HepG2 (cell line): ENCODE data around the gene ZDHHC15.
"Not testable (repeated sequence)": the region's sequence is repeated elsewhere in the genome, so short reads cannot be mapped to it uniquely, and the experiment has no call there.

Experiments
- FOSL1 ChIP-seq: sonication (generic); formaldehyde crosslinking; IDR thresholded peaks from 2 replicates; pipeline ENCODE4 v1.9.0; 2021; ENCODE audit warnings: missing genetic modification reagents, borderline replicate concordance
- GABPA ChIP-seq, 2 experiments: IDR thresholded peaks; 2 replicates each; pipeline ENCODE4 v1.6.1; 2011 to 2016; ENCODE audit warnings: low read depth in 2 of 2, low read length in 1 of 2, missing biosample characterization in 1 of 2, missing genetic modification characterization in 1 of 2
- ZNF225 ChIP-seq: sonication (generic); formaldehyde crosslinking; IDR thresholded peaks from 2 replicates; pipeline ENCODE4 v1.4.0; 2020; ENCODE audit warnings: mild to moderate bottlenecking, missing genetic modification reagents

- not testable (repeated sequence) for TF ChIP-seq FOSL1 (CRISPR knock-in tag); ZNF225 (CRISPR knock-in tag); GABPA (IDR thresholded peaks at IDR 0.05; ENCODE audit: low read depth, low read length); GABPA (CRISPR knock-in tag; IDR thresholded peaks at IDR 0.05; ENCODE audit: low read depth)
Measured at GRCh38 chrX:75560544-75560943, 37.7 kb upstream of the ZDHHC15 start.
